ENCODE data around the gene ZFY. TPM values are rescaled to one million over a fixed set of nuclear protein-coding genes. Genes with fewer than 3 reads are reported as not detected.

The ZFY gene
- total and polyA plus RNA-seq, 4 experiments from 2014 or later, result 33.6 to 36.0 TPM; not detected in 2

- peak overlapping the region in 1 of 8 donors; percentile 54 for H3K4me3 Mint-ChIP-seq
- POLR2A ChIA-PET (ENCODE audit: partially characterized antibody), result no interaction called here
- H3K27ac ChIP-seq (ENCODE audit: low read depth, low read length), result no peak overlapping the region
Observed at GRCh38 chrY:2913066-2913815, 21.9 kb upstream of the ZFY start.

DNA sequence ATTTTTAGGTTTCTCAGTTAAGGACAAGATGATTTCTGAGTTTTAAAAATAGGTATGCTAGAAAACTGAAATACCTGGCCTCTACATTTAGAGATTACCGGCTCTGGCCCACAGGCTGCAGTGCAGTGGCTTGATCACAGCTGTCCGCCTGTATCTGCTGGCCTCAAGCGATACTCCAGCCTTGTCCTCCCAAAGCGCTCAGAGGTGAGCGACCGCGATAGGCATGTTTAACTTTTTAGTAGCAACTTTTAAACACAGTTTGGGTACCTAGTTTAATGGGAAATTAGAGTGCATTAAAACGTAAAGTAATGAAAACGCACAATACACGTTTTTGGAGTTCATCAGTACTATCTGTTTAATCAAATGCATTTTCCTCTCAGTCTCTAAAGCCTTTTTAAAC lies 1.1 kb upstream of the ZFY start:
- ChIA-PET POLR2A (ENCODE audit: partially characterized antibody) (no interaction called here), CTCF (ENCODE audit: partially characterized antibody) (no interaction called here)
- no peak for DNase-seq
- peak overlapping the region in 2 of 7 donors; percentile 97 to 99 for H3K27ac Mint-ChIP-seq
- H3K4me3 Mint-ChIP-seq, result peak overlapping the region in 2 of 8 donors; percentile 88 to 91
- no peaks in the 10 kb centered on the region for H3K27me3 Mint-ChIP-seq
- H3K9me3 Mint-ChIP-seq, result no peaks in the 10 kb centered on the region
- Histone ChIP-seq H3K27ac (ENCODE audit: low read depth, low read length) (peak overlapping the region; percentile 100), H3K4me1 (ENCODE audit: insufficient read depth, low read length) (peaks cover 21% of the 10 kb centered on the region), H3K9me3 (ENCODE audit: control insufficient read depth in 1 of 2, low read length in 2 of 2) (no peaks in the 10 kb centered on the region), H3K36me3 (ENCODE audit: insufficient read depth, low read length) (no peaks in the 10 kb centered on the region), H3K4me3 (ENCODE audit: low read length in 2 of 2) (peak overlapping the region; percentile 52 to 69), H3K27me3 (ENCODE audit: insufficient read depth, low read length) (no peaks in the 10 kb centered on the region)
- H3K36me3 Mint-ChIP-seq, result peaks cover 0 to 12% of the 10 kb centered on the region in 2 donors
- H3K4me1 Mint-ChIP-seq, result peaks cover 0 to 37% (median 5%) of the 10 kb centered on the region in 4 donors
- intact Hi-C loops (cut with micrococcal nuclease), result loop anchor here (5.0 to 10.0 kb wide), 2 partner anchors 49 to 77 kb away; no protein-coding TSS in a partner anchor

More at GRCh38 chrY:2913066-2913815, 21.9 kb upstream of the ZFY start:
- Histone ChIP-seq H3K36me3 (ENCODE audit: insufficient read depth, low read length) (no peaks in the 10 kb centered on the region), H3K4me1 (ENCODE audit: insufficient read depth, low read length) (no peaks in the 10 kb centered on the region), H3K27me3 (ENCODE audit: insufficient read depth, low read length) (no peaks in the 10 kb centered on the region), H3K4me3 (ENCODE audit: low read length in 2 of 2) (no peak overlapping the region), H3K9me3 (ENCODE audit: control insufficient read depth in 1 of 2, low read length in 2 of 2) (no peaks in the 10 kb centered on the region)
- Mint-ChIP-seq H3K27ac (peak overlapping the region in 1 of 7 donors; percentile 16), H3K4me1 (peaks cover 0 to 6% (median 3%) of the 10 kb centered on the region in 4 donors), H3K36me3 (peaks cover 0 to 1% of the 10 kb centered on the region in 2 donors), H3K9me3 (no peaks in the 10 kb centered on the region), H3K27me3 (no peaks in the 10 kb centered on the region)
- peak in 1 of 5 donors; percentile 46 for DNase-seq
- intact Hi-C loops (cut with micrococcal nuclease), result loop anchor here (2.0 kb wide), 1 partner anchor 24 kb away; no protein-coding TSS in a partner anchor
- CTCF ChIA-PET (ENCODE audit: partially characterized antibody), result interaction anchor here (1.4 kb wide), 1 partner anchor 23 kb away, joined by 3 read pairs; no protein-coding TSS in a partner anchor

DNA sequence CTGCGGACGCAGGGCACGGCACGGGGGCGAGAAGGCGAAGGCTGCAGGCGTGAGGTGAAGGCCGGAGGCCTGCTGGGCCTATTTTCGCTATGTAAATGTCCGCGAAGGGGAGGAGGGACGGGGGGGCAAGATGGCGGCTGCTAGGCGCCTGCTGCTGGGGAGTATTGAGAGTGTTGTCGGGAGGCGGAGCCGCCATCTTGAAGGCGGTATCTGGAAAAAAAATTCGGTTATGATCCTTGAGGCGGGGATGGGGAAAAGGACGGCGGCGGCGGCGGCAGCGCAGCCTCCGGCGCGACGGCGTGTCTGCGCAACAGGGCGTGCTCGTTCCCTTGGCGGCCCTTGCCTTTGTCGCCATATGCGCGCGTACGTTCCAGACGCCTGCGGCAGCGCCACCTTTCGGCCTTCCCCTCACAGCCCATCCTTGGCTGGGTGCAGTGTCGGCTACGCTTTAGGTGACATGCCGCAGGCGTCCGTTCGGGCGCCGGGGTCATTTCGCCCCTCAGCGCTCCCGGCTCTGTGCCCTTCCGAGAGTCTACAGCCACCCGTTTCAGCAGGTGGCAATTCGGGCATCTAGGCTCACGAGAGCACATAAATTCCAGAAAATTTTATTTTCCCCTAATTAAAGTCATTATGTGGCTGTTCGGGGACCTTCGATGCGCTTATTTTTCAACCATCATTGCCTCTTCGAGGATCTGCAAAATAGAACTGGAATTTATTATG lies 695 bp downstream of the ZFY start:
- Mint-ChIP-seq H3K4me1 (peaks cover 0 to 49% (median 8%) of the 10 kb centered on the region in 4 donors), H3K9me3 (no peaks in the 10 kb centered on the region), H3K36me3 (peaks cover 0 to 16% of the 10 kb centered on the region in 2 donors), H3K27me3 (no peaks in the 10 kb centered on the region), H3K27ac (peak overlapping the region in 2 of 7 donors; percentile 97 to 99), H3K4me3 (peak overlapping the region in 2 of 8 donors; percentile 91)
- peaks cover 32% of the 10 kb centered on the region for H3K4me1 ChIP-seq (ENCODE audit: insufficient read depth, low read length)
- peak overlapping the region; percentile 69 to 76 for H3K4me3 ChIP-seq (ENCODE audit: low read length in 2 of 2)
- no peaks in the 10 kb centered on the region for H3K27me3 ChIP-seq (ENCODE audit: insufficient read depth, low read length)
- intact Hi-C loops (cut with micrococcal nuclease), result loop anchor here (1.0 to 10.0 kb wide), 4 partner anchors 23 to 95 kb away; partner anchors contain the start of gene RPS4Y1
- ChIA-PET POLR2A (ENCODE audit: partially characterized antibody) (interaction anchor here (1.0 to 2.4 kb wide), 2 partner anchors 67 to 68 kb away, joined by 9 to 19 read pairs; no protein-coding TSS in a partner anchor), CTCF (ENCODE audit: partially characterized antibody) (interaction anchor here (0.6 to 1.5 kb wide), 4 partner anchors 16 to 29 kb away, joined by 3 to 6 read pairs (median 4); no protein-coding TSS in a partner anchor)
- H3K27ac ChIP-seq (ENCODE audit: low read depth, low read length), result peak overlapping the region; percentile 100
- DNase-seq, result peak in 1 of 5 donors; percentile 90
- no peaks in the 10 kb centered on the region for H3K36me3 ChIP-seq (ENCODE audit: insufficient read depth, low read length)
- no peaks in the 10 kb centered on the region for H3K9me3 ChIP-seq (ENCODE audit: control insufficient read depth in 1 of 2, low read length in 2 of 2)

- Mint-ChIP-seq H3K4me3 (peak overlapping the region in 2 of 8 donors; percentile 91), H3K9me3 (no peaks in the 10 kb centered on the region), H3K4me1 (peaks cover 0 to 49% (median 9%) of the 10 kb centered on the region in 4 donors), H3K27ac (peak overlapping the region in 2 of 7 donors; percentile 97 to 99), H3K27me3 (no peaks in the 10 kb centered on the region), H3K36me3 (peaks cover 0 to 16% of the 10 kb centered on the region in 2 donors)
- Histone ChIP-seq H3K27ac (ENCODE audit: low read depth, low read length) (peak overlapping the region; percentile 100), H3K27me3 (ENCODE audit: insufficient read depth, low read length) (no peaks in the 10 kb centered on the region), H3K4me3 (ENCODE audit: low read length in 2 of 2) (peak overlapping the region; percentile 69 to 76), H3K9me3 (ENCODE audit: control insufficient read depth in 1 of 2, low read length in 2 of 2) (no peaks in the 10 kb centered on the region), H3K36me3 (ENCODE audit: insufficient read depth, low read length) (no peaks in the 10 kb centered on the region), H3K4me1 (ENCODE audit: insufficient read depth, low read length) (peaks cover 32% of the 10 kb centered on the region)
- DNase-seq, result no peak
- intact Hi-C loops (cut with micrococcal nuclease), result loop anchor here (1.0 to 10.0 kb wide), 4 partner anchors 24 to 96 kb away; partner anchors contain the start of gene RPS4Y1
- CTCF ChIA-PET (ENCODE audit: partially characterized antibody), result interaction anchor here (0.6 to 1.5 kb wide), 8 partner anchors 11 to 68 kb away, joined by 3 to 8 read pairs (median 4); no protein-coding TSS in a partner anchor
- POLR2A ChIA-PET (ENCODE audit: partially characterized antibody), result interaction anchor here (2.4 kb wide), 1 partner anchor 67 kb away, joined by 19 read pairs; no protein-coding TSS in a partner anchor
Observed at GRCh38 chrY:2936436-2936750, 1.2 kb downstream of the ZFY start.

DNA sequence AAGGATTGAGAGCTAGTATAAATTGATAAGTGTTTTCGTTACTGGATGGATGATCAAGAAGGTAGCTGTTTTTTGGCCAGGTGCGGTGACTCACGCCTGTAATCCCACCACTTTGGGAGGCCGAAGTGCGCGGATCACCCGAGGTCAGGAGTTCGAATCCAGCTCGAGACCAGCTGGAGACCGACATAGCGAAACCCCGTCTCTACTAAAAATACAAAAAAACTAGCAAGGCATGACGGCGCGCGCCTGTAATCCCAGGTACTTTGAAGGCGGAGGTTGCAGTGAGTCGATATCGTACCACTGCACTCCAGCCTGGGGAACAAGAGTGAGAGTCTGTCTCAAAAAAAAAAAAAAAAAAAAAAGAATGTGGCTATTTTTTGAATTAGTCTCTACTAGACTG lies 2.0 kb downstream of the ZFY start:
- intact Hi-C loops (cut with micrococcal nuclease), result loop anchor here (2.0 to 10.0 kb wide), 3 partner anchors 24 to 96 kb away; partner anchors contain the start of gene RPS4Y1
- CTCF ChIA-PET (ENCODE audit: partially characterized antibody), result interaction anchor here (0.6 to 1.5 kb wide), 7 partner anchors 10 to 67 kb away, joined by 3 to 8 read pairs (median 4); no protein-coding TSS in a partner anchor

GRCh38 chrY:2949590-2950252 lies 14.5 kb downstream of the ZFY start:
- DNase-seq, result peak in 1 of 5 donors; percentile 14
- no peaks in the 10 kb centered on the region for H3K9me3 ChIP-seq (ENCODE audit: control insufficient read depth in 1 of 2, low read length in 2 of 2)
- no peaks in the 10 kb centered on the region for H3K9me3 Mint-ChIP-seq
- H3K36me3 ChIP-seq (ENCODE audit: insufficient read depth, low read length), result no peaks in the 10 kb centered on the region
- H3K27ac Mint-ChIP-seq, result no peak overlapping the region
- H3K27me3 Mint-ChIP-seq, result no peaks in the 10 kb centered on the region
- no peaks in the 10 kb centered on the region for H3K27me3 ChIP-seq (ENCODE audit: insufficient read depth, low read length)
- H3K4me1 ChIP-seq (ENCODE audit: insufficient read depth, low read length), result peaks cover 14% of the 10 kb centered on the region
- intact Hi-C loops (cut with micrococcal nuclease), result no loop called here
- no peak overlapping the region for H3K4me3 ChIP-seq (ENCODE audit: low read length in 2 of 2)
- H3K27ac ChIP-seq (ENCODE audit: low read depth, low read length), result no peak overlapping the region
- peaks cover 0 to 8% of the 10 kb centered on the region in 2 donors for H3K36me3 Mint-ChIP-seq
- peaks cover 0 to 32% (median 10%) of the 10 kb centered on the region in 4 donors for H3K4me1 Mint-ChIP-seq
- POLR2A ChIA-PET (ENCODE audit: partially characterized antibody), result interaction anchor here (0.6 kb wide), 1 partner anchor 19 kb away, joined by 3 read pairs; no protein-coding TSS in a partner anchor
- CTCF ChIA-PET (ENCODE audit: partially characterized antibody), result no interaction called here
- H3K4me3 Mint-ChIP-seq, result no peak overlapping the region

More for the DNA sequence above, 2.0 kb downstream of the ZFY start:
- H3K4me3 Mint-ChIP-seq, result peak overlapping the region in 2 of 8 donors; percentile 91
- Histone ChIP-seq H3K27me3 (ENCODE audit: insufficient read depth, low read length) (no peaks in the 10 kb centered on the region), H3K27ac (ENCODE audit: low read depth, low read length) (peak overlapping the region; percentile 100), H3K4me3 (ENCODE audit: low read length in 2 of 2) (peak overlapping the region in 1 of 2 donors; percentile 69), H3K9me3 (ENCODE audit: control insufficient read depth in 1 of 2, low read length in 2 of 2) (no peaks in the 10 kb centered on the region), H3K4me1 (ENCODE audit: insufficient read depth, low read length) (peaks cover 32% of the 10 kb centered on the region), H3K36me3 (ENCODE audit: insufficient read depth, low read length) (no peaks in the 10 kb centered on the region)
- H3K27me3 Mint-ChIP-seq, result no peaks in the 10 kb centered on the region
- POLR2A ChIA-PET (ENCODE audit: partially characterized antibody), result interaction anchor here (0.6 to 2.4 kb wide), 4 partner anchors 11 to 68 kb away, joined by 3 to 19 read pairs (median 3); no protein-coding TSS in a partner anchor
- H3K27ac Mint-ChIP-seq, result peak overlapping the region in 2 of 7 donors; percentile 97 to 99
- peak in 1 of 5 donors; percentile 44 for DNase-seq
- H3K9me3 Mint-ChIP-seq, result no peaks in the 10 kb centered on the region
- peaks cover 0 to 49% (median 10%) of the 10 kb centered on the region in 4 donors for H3K4me1 Mint-ChIP-seq
- H3K36me3 Mint-ChIP-seq, result peaks cover 0 to 13% of the 10 kb centered on the region in 2 donors

Measured in CD4-positive, alpha-beta memory T cell (primary cell).